HFF-Myc (cell line): ENCODE data around the gene SCUBE1.

Source experiments
- DNase-seq: peaks from one replicate; pipeline ENCODE4 v3.0.0-alpha.2; 2011; ENCODE audit warnings: low read depth; ENCODE audit errors: extremely low read depth
- H3K4me3 ChIP-seq: replicated peaks from 2 replicates; pipeline ENCODE4 v1.5.1; 2011; ENCODE audit warnings: low read depth, mild to moderate bottlenecking, control low read depth, low read length
- TF ChIP-seq, protein P1 (sequence below): IDR thresholded peaks from 2 replicates; pipeline ENCODE4 v1.5.1; 2012; ENCODE audit warnings: mild to moderate bottlenecking, low read depth, low read length, control low read depth; ENCODE audit errors: missing control alignments

The SCUBE1 gene

DNA sequence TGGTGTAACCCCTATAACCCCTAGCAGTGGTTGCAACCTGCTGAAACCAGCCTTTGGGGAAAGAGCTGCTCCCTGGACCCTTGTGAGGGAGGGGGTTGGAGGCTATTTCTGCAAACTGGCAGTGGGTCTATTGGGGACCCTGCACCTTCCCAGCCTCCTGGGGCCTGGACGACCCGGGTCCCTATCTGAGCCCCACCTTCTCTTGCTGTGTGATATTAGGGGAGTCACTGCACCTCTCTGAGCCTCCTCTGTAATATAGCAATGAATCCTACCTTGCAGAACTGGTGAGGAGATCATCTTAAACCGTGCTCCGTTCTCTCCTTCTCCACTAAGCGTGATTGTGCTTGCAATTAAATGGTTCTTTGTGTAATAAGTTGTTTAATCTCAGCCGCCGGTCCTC is 44.6 kb upstream of the SCUBE1 start:
- H3K4me3 ChIP-seq: no peak overlapping the region
- TF ChIP-seq, protein P1, sequence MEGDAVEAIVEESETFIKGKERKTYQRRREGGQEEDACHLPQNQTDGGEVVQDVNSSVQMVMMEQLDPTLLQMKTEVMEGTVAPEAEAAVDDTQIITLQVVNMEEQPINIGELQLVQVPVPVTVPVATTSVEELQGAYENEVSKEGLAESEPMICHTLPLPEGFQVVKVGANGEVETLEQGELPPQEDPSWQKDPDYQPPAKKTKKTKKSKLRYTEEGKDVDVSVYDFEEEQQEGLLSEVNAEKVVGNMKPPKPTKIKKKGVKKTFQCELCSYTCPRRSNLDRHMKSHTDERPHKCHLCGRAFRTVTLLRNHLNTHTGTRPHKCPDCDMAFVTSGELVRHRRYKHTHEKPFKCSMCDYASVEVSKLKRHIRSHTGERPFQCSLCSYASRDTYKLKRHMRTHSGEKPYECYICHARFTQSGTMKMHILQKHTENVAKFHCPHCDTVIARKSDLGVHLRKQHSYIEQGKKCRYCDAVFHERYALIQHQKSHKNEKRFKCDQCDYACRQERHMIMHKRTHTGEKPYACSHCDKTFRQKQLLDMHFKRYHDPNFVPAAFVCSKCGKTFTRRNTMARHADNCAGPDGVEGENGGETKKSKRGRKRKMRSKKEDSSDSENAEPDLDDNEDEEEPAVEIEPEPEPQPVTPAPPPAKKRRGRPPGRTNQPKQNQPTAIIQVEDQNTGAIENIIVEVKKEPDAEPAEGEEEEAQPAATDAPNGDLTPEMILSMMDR: no peak

DNA sequence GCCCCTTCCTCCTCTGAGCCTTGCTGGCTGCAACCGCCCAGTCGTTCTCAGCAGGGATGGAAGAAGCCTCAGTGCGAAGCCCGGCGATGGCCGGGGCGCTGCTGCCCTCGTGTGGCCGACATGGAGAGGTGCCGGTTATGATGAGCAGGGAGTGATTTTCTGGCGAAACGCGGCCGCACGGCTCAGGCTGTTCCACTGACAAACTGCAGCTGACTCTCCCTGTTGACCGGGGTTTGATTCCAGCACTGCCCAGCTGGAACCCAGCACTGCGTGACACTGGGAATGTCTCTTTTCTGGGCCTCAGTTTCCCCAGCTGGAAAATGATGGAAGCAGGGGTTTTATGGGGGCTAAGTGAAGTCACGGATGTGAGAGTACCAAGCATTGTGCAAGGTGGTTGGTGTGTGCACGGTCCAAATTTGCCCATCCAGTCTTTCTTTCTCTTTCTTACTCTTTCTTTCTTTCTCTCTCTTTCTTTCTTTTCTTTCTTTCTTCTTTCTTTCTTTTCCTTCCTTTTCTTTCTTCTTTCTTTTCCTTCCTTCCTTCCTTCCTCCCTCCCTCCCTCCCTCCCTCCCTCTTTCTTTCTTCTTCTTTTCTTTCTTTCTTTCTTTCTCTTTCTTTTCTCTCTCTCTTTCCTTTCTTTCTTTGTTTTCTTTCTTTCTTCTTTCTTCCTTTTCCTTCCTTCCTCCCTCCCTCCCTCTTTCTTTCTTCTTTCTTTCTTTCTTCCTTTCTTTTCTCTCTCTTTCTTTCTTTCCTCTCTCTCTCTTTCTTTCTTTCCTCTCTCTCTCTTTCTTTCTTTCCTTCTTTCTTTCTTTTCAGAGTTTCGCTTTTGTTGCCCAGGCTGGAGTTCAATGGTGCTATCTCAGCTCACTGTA is 42.8 kb upstream of the SCUBE1 start:
- TF ChIP-seq, protein P1: peak; percentile 92
- DNase-seq: peak; percentile 17
- no peak overlapping the region for H3K4me3 ChIP-seq

More for the DNA sequence above, 44.6 kb upstream of the SCUBE1 start:
- DNase-seq: no peak

DNA sequence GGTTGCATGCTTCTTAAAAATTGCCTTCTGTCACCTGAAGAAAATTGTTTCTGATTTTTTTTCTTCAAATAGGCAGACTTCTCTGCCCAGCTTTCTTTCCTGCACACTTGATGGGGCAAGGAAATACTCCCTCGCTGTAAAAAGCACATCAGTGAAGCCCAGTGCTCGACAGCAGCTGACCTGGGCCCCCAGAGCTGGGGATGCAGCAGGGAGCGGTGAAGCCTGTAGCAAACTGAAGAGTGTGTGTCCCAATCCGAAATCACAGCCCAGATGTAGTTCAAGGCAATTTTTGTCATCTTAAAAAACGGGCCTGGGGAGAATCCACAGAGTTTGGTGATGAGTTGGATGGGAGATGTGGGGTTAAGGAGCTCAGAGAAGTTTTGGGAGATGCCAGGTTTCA is 41.7 kb upstream of the SCUBE1 start:
- TF ChIP-seq, protein P1: no peak
- DNase-seq: no peak
- H3K4me3 ChIP-seq: no peak overlapping the region

DNA sequence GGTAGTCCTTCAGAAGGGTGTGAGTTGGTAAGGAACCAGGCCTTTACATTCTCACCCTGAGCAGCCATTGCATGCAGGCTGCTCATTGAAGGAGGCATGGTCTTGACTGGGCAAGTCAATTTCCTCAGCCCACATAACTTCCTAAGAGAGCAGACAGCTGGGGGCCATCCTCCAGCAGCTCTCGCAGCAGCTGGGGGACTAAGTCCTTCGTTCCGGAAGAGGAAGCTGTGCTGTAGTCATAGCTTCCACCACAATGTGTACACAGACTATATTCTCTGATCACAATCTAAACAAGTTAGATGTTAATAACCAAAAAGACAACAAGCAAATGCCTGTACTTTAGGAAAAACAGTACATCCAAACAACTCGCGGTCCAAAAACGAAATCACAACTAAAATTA is 38.5 kb upstream of the SCUBE1 start:
- no peak for DNase-seq
- TF ChIP-seq, protein P1: no peak
- no peak overlapping the region for H3K4me3 ChIP-seq

DNA sequence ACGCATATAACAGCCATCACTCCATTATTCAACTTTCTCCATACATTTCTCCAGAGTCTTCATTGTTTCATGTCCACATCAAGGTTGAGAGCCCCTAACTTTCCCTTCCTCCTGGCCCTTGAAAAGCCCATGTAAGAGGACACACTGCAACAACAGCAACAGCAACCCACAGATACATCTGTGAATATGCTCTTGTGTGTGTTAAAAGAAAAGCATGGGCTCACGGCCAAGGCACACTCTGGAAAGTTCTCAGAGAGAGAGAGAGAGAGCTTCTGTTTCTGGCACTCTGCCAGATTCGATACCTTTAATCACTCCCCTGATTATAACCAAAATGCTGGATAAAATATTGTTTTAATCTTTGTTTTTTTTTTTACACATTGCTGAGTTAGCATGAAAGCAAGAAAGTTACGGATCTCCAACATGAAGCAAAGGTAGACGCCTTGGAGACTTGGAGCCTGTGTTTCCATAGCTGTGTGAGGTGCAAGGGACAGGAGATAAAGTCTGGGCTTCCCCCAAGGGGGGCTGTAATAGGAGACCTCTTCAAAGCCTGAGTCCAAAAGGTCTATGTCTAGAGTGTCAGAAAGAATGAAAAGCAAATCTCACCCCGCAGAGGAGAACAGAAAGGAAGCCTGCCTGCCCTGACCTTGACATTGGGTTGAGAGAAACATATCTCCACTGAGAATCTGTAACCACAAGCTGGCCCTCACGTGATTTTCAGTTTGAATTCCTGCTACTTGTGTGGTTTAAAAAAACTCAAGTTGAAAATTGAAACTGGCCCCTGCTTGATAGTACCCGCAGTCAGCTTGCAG is 34.9 kb upstream of the SCUBE1 start:
- TF ChIP-seq, protein P1: no peak
- no peak overlapping the region for H3K4me3 ChIP-seq
- DNase-seq: no peak

DNA sequence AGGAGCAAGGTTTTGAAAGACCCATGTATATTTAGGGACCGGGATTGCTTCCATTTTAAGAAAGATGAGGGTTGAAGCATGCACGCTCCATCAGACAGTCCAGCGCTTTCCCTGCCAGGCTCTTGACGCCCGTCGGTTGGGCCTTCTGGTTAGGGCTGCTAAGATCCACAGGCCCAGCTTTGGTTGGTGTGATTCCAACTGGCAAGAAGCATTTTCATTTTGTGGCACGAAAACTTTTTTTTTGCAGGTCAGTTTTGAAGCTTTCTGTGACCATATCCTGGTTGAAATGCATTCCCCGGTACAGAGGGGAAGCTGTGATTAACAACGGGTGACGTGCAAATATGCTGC is 34.4 kb upstream of the SCUBE1 start:
- H3K4me3 ChIP-seq: no peak overlapping the region
- TF ChIP-seq, protein P1: no peak
- DNase-seq: no peak
